ELF-1 (cell line): ENCODE results near the gene CUTA.
A peak's percentile ranks its signal among the peaks of the same experiment; 100 is the strongest.

Experiments used
- DNase-seq: peaks from one replicate; pipeline ENCODE4 v3.0.0-alpha.2; 2016; ENCODE audit warnings: low read depth, low spot score

The CUTA gene

GRCh38 chr6:33424855-33425667, 7.2 kb upstream of the CUTA start:
- peak; percentile 9 for DNase-seq

- DNase-seq: no peak
Observed at GRCh38 chr6:33423777-33424176, 5.9 kb upstream of the CUTA start.

GRCh38 chr6:33421344-33421643, 3.4 kb upstream of the CUTA start:
- no peak for DNase-seq

GRCh38 chr6:33420491-33421343, 2.8 kb upstream of the CUTA start:
- DNase-seq: no peak

GRCh38 chr6:33419580-33420490, 1.9 kb upstream of the CUTA start, which contains the start of gene SYNGAP1:
SYNGAP1 (plus strand) TSS chr6:33420065; CDS start chr6:33420265, 200 bp downstream.
- DNase-seq: peak; percentile 53

GRCh38 chr6:33418690-33419291, 884 bp upstream of the CUTA start:
- peak; percentile 42 for DNase-seq

GRCh38 chr6:33417128-33417902, 592 bp downstream of the CUTA start:
- DNase-seq: no peak

- no peak for DNase-seq
Observed at GRCh38 chr6:33416386-33417127, 1.4 kb downstream of the CUTA start.

GRCh38 chr6:33415831-33416230, 2.1 kb downstream of the CUTA start:
- DNase-seq: no peak

GRCh38 chr6:33414592-33415271, 3.2 kb downstream of the CUTA start:
- DNase-seq: no peak

GRCh38 chr6:33413241-33414120, 4.4 kb downstream of the CUTA start:
- DNase-seq: no peak

- DNase-seq: no peak
Observed at GRCh38 chr6:33412140-33413009, 5.5 kb downstream of the CUTA start.

- no peak for DNase-seq
Observed at GRCh38 chr6:33411632-33412005, 6.3 kb downstream of the CUTA start.

GRCh38 chr6:33410711-33411631, 6.9 kb downstream of the CUTA start, which contains the start of gene PHF1:
PHF1 (plus strand) TSS chr6:33411014; CDS start chr6:33412264, 1,250 bp downstream.
- peak; percentile 76 for DNase-seq

GRCh38 chr6:33410050-33410710, 7.7 kb downstream of the CUTA start:
- peak; percentile 99 for DNase-seq
